ENCODE data around the gene OPA1. TPM values are rescaled to one million over a fixed set of nuclear protein-coding genes. Genes with fewer than 3 reads are reported as not detected.
A peak's percentile ranks its signal among the peaks of the same experiment; 100 is the strongest.

The OPA1 gene
- total RNA-seq, 4 donors from 2014 or later, result 20.3 to 68.4 (median 39.7) TPM

- Histone ChIP-seq H3K4me1 (no peaks in the 10 kb centered on the region), H3K9me3 (no peaks in the 10 kb centered on the region), H3K27me3 (no peaks in the 10 kb centered on the region), H3K36me3 (no peaks in the 10 kb centered on the region), H3K4me3 (no peak overlapping the region), H3K27ac (no peak overlapping the region)
- TF ChIP-seq POLR2A (IDR thresholded peaks at IDR 0.05) (no peak), CTCF (IDR thresholded peaks at IDR 0.05) (no peak)
- intact Hi-C loops (cut with DNase I; ENCODE audit: low total_unique reads), result no loop called here
- DNase-seq, result no peak
Observed at GRCh38 chr3:193630005-193630404, 37.0 kb downstream of the OPA1 start.

GRCh38 chr3:193637831-193638230 lies 44.8 kb downstream of the OPA1 start:
- Histone ChIP-seq H3K4me1 (no peaks in the 10 kb centered on the region), H3K4me3 (no peak overlapping the region), H3K27me3 (no peaks in the 10 kb centered on the region), H3K27ac (no peak overlapping the region), H3K9me3 (no peaks in the 10 kb centered on the region), H3K36me3 (no peaks in the 10 kb centered on the region)
- intact Hi-C loops (cut with DNase I; ENCODE audit: low total_unique reads), result no loop called here
- TF ChIP-seq POLR2A (IDR thresholded peaks at IDR 0.05) (no peak), CTCF (IDR thresholded peaks at IDR 0.05) (no peak)
- DNase-seq, result no peak

GRCh38 chr3:193638833-193639232 lies 45.8 kb downstream of the OPA1 start:
- H3K4me3 ChIP-seq, result no peak overlapping the region
- H3K27ac ChIP-seq, result no peak overlapping the region
- intact Hi-C loops (cut with DNase I; ENCODE audit: low total_unique reads), result no loop called here
- H3K36me3 ChIP-seq, result no peaks in the 10 kb centered on the region
- no peaks in the 10 kb centered on the region for H3K4me1 ChIP-seq
- TF ChIP-seq POLR2A (IDR thresholded peaks at IDR 0.05) (no peak), CTCF (IDR thresholded peaks at IDR 0.05) (no peak)
- H3K27me3 ChIP-seq, result no peaks in the 10 kb centered on the region
- H3K9me3 ChIP-seq, result no peaks in the 10 kb centered on the region
- DNase-seq, result no peak

- no peaks in the 10 kb centered on the region for H3K36me3 ChIP-seq
- H3K9me3 ChIP-seq, result no peaks in the 10 kb centered on the region
- intact Hi-C loops (cut with DNase I; ENCODE audit: low total_unique reads), result no loop called here
- H3K27ac ChIP-seq, result no peak overlapping the region
- H3K4me3 ChIP-seq, result no peak overlapping the region
- DNase-seq, result no peak
- TF ChIP-seq POLR2A (IDR thresholded peaks at IDR 0.05) (no peak), CTCF (IDR thresholded peaks at IDR 0.05) (no peak)
- no peaks in the 10 kb centered on the region for H3K27me3 ChIP-seq
- H3K4me1 ChIP-seq, result no peaks in the 10 kb centered on the region
Observed at GRCh38 chr3:193640165-193640715, 47.2 kb downstream of the OPA1 start.

- Histone ChIP-seq H3K4me3 (no peak overlapping the region), H3K27ac (peak overlapping the region in 1 of 2 donors; percentile 49), H3K9me3 (no peaks in the 10 kb centered on the region), H3K27me3 (no peaks in the 10 kb centered on the region), H3K4me1 (no peaks in the 10 kb centered on the region), H3K36me3 (no peaks in the 10 kb centered on the region)
- TF ChIP-seq POLR2A (IDR thresholded peaks at IDR 0.05) (no peak), CTCF (IDR thresholded peaks at IDR 0.05) (no peak)
- intact Hi-C loops (cut with DNase I; ENCODE audit: low total_unique reads), result no loop called here
- no peak for DNase-seq
Observed at GRCh38 chr3:193640728-193641439, 47.9 kb downstream of the OPA1 start.

Measured in uterus (tissue), 4 donors.